ENCODE data around the gene MAP3K7CL. TPM values are rescaled to one million over a fixed set of nuclear protein-coding genes. Genes with fewer than 3 reads are reported as not detected.
A peak's percentile ranks its signal among the peaks of the same experiment; 100 is the strongest.

Gene MAP3K7CL
- total RNA-seq, 4 donors from 2014 or later, result 6.8 to 10.4 (median 8.8) TPM

DNA sequence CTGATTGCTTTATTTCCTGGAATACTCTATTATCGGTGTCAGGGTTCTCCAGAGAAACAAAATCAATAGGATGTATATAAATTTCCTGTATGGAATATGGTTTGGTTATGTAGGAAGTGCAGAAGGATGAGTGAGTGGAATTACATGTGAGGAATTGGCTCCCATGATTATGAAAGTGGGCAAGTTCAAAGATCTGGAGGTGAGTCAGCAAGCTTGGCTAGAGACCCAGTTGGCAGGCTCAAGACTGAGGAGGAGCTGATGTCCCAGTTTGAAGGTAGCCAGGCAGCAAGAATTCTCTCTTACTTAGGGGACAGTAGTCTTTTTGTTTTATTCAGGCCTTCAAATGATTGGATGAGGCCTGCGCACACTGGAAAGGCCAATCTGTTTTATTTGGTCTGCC, 57.5 kb downstream of the MAP3K7CL start:
- H3K27ac ChIP-seq, result no peak overlapping the region
- no peaks in the 10 kb centered on the region for H3K9me3 ChIP-seq
- TF ChIP-seq CTCF (IDR thresholded peaks at IDR 0.05), result no peak
- TF ChIP-seq POLR2AphosphoS5 (IDR thresholded peaks at IDR 0.05), result no peak
- TF ChIP-seq POLR2A (IDR thresholded peaks at IDR 0.05), result no peak
- no peak for TF ChIP-seq EP300 (IDR thresholded peaks at IDR 0.05)
- H3K36me3 ChIP-seq, result no peaks in the 10 kb centered on the region
- H3K4me1 ChIP-seq, result peaks cover 26% of the 10 kb centered on the region
- H3K4me3 ChIP-seq, result no peak overlapping the region
- DNase-seq (ENCODE audit: low spot score in 2 of 2), result no peak
- 66% methylated on average over 2 of the region's 2 CpGs for WGBS
- no peaks in the 10 kb centered on the region for H3K27me3 ChIP-seq

DNA sequence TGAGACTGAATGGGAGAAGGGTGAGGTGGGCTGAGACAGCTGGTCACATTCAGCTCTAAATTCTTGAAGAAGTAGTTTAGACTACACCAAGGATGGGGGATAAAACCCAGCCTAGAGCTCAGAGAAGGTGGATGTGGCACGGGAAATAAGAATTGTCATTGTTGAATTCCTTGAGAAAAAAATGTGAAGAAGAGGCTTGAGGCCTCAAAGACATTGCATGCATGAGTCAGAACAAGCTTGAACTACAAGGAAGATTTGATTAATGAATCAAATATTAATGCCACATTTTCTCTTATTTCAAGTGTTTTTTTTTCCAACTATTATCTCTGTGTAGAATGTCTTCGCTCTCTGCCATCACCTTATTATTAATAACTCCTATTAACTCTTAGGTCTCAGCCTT, 58.9 kb downstream of the MAP3K7CL start:
- no peaks in the 10 kb centered on the region for H3K36me3 ChIP-seq
- H3K4me3 ChIP-seq, result no peak overlapping the region
- H3K4me1 ChIP-seq, result peaks cover 19% of the 10 kb centered on the region
- H3K27me3 ChIP-seq, result no peaks in the 10 kb centered on the region
- DNase-seq (ENCODE audit: low spot score in 2 of 2), result no peak
- TF ChIP-seq POLR2AphosphoS5 (IDR thresholded peaks at IDR 0.05), result no peak
- TF ChIP-seq CTCF (IDR thresholded peaks at IDR 0.05), result no peak
- TF ChIP-seq EP300 (IDR thresholded peaks at IDR 0.05), result no peak
- no peak for TF ChIP-seq POLR2A (IDR thresholded peaks at IDR 0.05)
- no peak overlapping the region for H3K27ac ChIP-seq
- H3K9me3 ChIP-seq, result no peaks in the 10 kb centered on the region
- 70% methylated on average over 2 of the region's 2 CpGs for WGBS

DNA sequence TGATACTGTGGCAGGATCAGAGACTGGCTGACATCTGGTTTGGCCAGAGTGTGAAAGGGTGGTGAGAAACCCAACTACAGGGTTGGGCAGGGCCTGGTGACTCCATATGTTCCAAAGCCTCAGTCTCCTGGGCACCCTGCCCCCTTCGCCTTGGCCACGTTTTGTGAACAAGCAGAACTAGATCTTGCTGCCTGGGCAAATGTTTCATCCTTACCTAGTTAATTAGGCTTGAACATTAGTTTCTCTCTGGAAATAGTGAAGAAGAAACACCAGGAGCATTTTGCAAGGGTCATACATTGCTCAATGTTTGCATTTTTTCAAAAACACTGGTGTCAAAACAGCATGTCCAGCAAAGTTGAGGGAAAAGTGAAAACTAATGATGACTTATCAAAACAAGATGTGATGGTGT, 60.5 kb downstream of the MAP3K7CL start:
- TF ChIP-seq CTCF (IDR thresholded peaks at IDR 0.05) (no peak), EP300 (IDR thresholded peaks at IDR 0.05) (no peak)
- 61% methylated on average over 2 of the region's 2 CpGs for WGBS
- H3K27ac ChIP-seq, result peak overlapping the region; percentile 8
- DNase-seq (ENCODE audit: low spot score in 2 of 2), result no peak
- H3K36me3 ChIP-seq, result no peaks in the 10 kb centered on the region
- no peaks in the 10 kb centered on the region for H3K9me3 ChIP-seq
- H3K27me3 ChIP-seq, result no peaks in the 10 kb centered on the region
- H3K4me1 ChIP-seq, result peaks cover 27% of the 10 kb centered on the region
- no peak overlapping the region for H3K4me3 ChIP-seq

DNA sequence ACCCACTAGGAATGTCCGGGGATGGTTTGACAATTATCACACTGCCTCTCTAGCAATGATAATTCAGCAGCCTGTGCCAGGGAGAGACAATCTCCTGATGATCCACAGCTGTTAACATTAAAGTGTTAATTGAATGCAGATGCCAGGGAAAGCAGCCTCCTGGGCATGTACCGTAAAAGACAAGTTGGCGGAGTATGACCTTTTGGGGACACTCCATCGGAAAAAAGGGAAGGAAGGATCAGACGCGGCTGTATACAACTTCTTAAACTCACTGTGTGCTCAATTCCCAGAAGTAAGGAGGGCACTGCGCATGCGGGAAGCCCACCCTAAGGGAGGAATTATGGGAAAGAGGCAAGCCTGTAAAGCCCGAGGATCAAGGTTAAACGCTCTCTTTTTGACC, 62.6 kb downstream of the MAP3K7CL start:
- no peak for DNase-seq (ENCODE audit: low spot score in 2 of 2)
- Histone ChIP-seq H3K9me3 (no peaks in the 10 kb centered on the region), H3K4me3 (no peak overlapping the region), H3K36me3 (no peaks in the 10 kb centered on the region), H3K4me1 (peaks cover 27% of the 10 kb centered on the region), H3K27me3 (no peaks in the 10 kb centered on the region), H3K27ac (no peak overlapping the region)
- TF ChIP-seq CTCF (IDR thresholded peaks at IDR 0.05), result no peak
- no peak for TF ChIP-seq POLR2AphosphoS5 (IDR thresholded peaks at IDR 0.05)
- TF ChIP-seq POLR2A (IDR thresholded peaks at IDR 0.05), result no peak
- no peak for TF ChIP-seq EP300 (IDR thresholded peaks at IDR 0.05)
- WGBS, result 49% methylated on average over 10 of the region's 10 CpGs

GRCh38 chr21:29193901-29194300, 63.5 kb downstream of the MAP3K7CL start:
- 84% methylated on average over 6 of the region's 6 CpGs for WGBS
- Histone ChIP-seq H3K9me3 (no peaks in the 10 kb centered on the region), H3K27me3 (no peaks in the 10 kb centered on the region), H3K4me3 (no peak overlapping the region), H3K27ac (no peak overlapping the region), H3K4me1 (peaks cover 21% of the 10 kb centered on the region), H3K36me3 (no peaks in the 10 kb centered on the region)
- no peak for DNase-seq (ENCODE audit: low spot score in 2 of 2)
- TF ChIP-seq POLR2A (IDR thresholded peaks at IDR 0.05) (no peak), EP300 (IDR thresholded peaks at IDR 0.05) (no peak), POLR2AphosphoS5 (IDR thresholded peaks at IDR 0.05) (no peak), CTCF (IDR thresholded peaks at IDR 0.05) (no peak)
